Ishikawa (cell line): ENCODE results near the gene CDK6.

Experiments
- CEBPB ChIP-seq: IDR thresholded peaks from 2 replicates; pipeline ENCODE4 v1.6.1; 2012
- CREB1 ChIP-seq: IDR thresholded peaks from 2 replicates; pipeline ENCODE4 v1.6.1; 2012; ENCODE audit warnings: low read depth
- EGR1 ChIP-seq: IDR thresholded peaks from 2 replicates; pipeline ENCODE4 v1.6.1; 2012
- EP300 ChIP-seq: IDR thresholded peaks from 2 replicates; pipeline ENCODE4 v1.6.1; 2012; ENCODE audit warnings: borderline replicate concordance
- FOXM1 ChIP-seq: IDR thresholded peaks from 2 replicates; pipeline ENCODE4 v1.6.1; 2012; ENCODE audit warnings: low read depth, borderline replicate concordance
- MAX ChIP-seq: IDR thresholded peaks from 2 replicates; pipeline ENCODE4 v1.6.1; 2012
- NFIC ChIP-seq: IDR thresholded peaks from 2 replicates; pipeline ENCODE4 v1.6.1; 2012
- RAD21 ChIP-seq: IDR thresholded peaks from 2 replicates; pipeline ENCODE4 v1.6.1; 2012; ENCODE audit warnings: low read depth
- REST ChIP-seq: IDR thresholded peaks from 2 replicates; pipeline ENCODE4 v1.6.1; 2012; ENCODE audit warnings: low read depth, mild to moderate bottlenecking
- TAF1 ChIP-seq: IDR thresholded peaks from 2 replicates; pipeline ENCODE4 v1.6.1; 2012; ENCODE audit warnings: low read depth, mild to moderate bottlenecking
- TCF12 ChIP-seq: IDR thresholded peaks from 2 replicates; pipeline ENCODE4 v1.6.1; 2012; ENCODE audit warnings: low read depth
- TEAD4 ChIP-seq: IDR thresholded peaks from 2 replicates; pipeline ENCODE4 v1.6.1; 2012
- USF1 ChIP-seq: IDR thresholded peaks from 2 replicates; pipeline ENCODE4 v1.6.1; 2012
- YY1 ChIP-seq: IDR thresholded peaks from 2 replicates; pipeline ENCODE4 v1.6.1; 2012; ENCODE audit warnings: low read depth
- ZBTB7A ChIP-seq: IDR thresholded peaks from 2 replicates; pipeline ENCODE4 v1.6.1; 2012; ENCODE audit warnings: low read depth

The CDK6 gene

GRCh38 chr7:92685136-92686042, 151.0 kb downstream of the CDK6 start:
- TF ChIP-seq MAX (no peak), YY1 (no peak), FOXM1 (no peak), TAF1 (no peak), EGR1 (no peak), CREB1 (no peak), ZBTB7A (no peak), TCF12 (no peak), TEAD4 (no peak)

- TF ChIP-seq TCF12, result no peak
- TF ChIP-seq RAD21, result no peak
- no peak for TF ChIP-seq USF1
- no peak for TF ChIP-seq NFIC
- TF ChIP-seq TEAD4, result no peak
Measured at GRCh38 chr7:92684274-92684673, 152.1 kb downstream of the CDK6 start.

GRCh38 chr7:92682903-92683539, 153.4 kb downstream of the CDK6 start:
- TF ChIP-seq MAX, result no peak
- no peak for TF ChIP-seq ZBTB7A
- TF ChIP-seq NFIC, result no peak
- TF ChIP-seq EP300, result no peak
- no peak for TF ChIP-seq CEBPB
- TF ChIP-seq TCF12, result no peak
- TF ChIP-seq TAF1, result no peak
- no peak for TF ChIP-seq CREB1
- TF ChIP-seq REST, result no peak
- TF ChIP-seq RAD21, result no peak
- no peak for TF ChIP-seq TEAD4
- no peak for TF ChIP-seq EGR1
- TF ChIP-seq YY1, result no peak
- no peak for TF ChIP-seq USF1
- TF ChIP-seq FOXM1, result no peak

- TF ChIP-seq RAD21, result no peak
- no peak for TF ChIP-seq REST
- no peak for TF ChIP-seq TAF1
- TF ChIP-seq CEBPB, result no peak
- TF ChIP-seq NFIC, result no peak
- TF ChIP-seq EP300, result no peak
- no peak for TF ChIP-seq MAX
- no peak for TF ChIP-seq FOXM1
- no peak for TF ChIP-seq YY1
- no peak for TF ChIP-seq ZBTB7A
- no peak for TF ChIP-seq TEAD4
- no peak for TF ChIP-seq USF1
- no peak for TF ChIP-seq TCF12
- no peak for TF ChIP-seq EGR1
- no peak for TF ChIP-seq CREB1
Measured at GRCh38 chr7:92682330-92682729, 154.0 kb downstream of the CDK6 start.

- TF ChIP-seq ZBTB7A (no peak), TCF12 (no peak), USF1 (no peak), REST (no peak), MAX (no peak), RAD21 (no peak), EGR1 (no peak), TAF1 (no peak), YY1 (no peak), FOXM1 (no peak), EP300 (no peak), NFIC (no peak), CREB1 (no peak), TEAD4 (no peak), CEBPB (no peak)
Measured at GRCh38 chr7:92681633-92682032, 154.7 kb downstream of the CDK6 start.
